HL-60/S4 treated with retinoic acid at 250 ng/mL for 4 days and 3 days (cell line): ENCODE measurements around the gene FARS2.

Experiments
- in situ Hi-C: fragments of 300-500 bp; cut with MboI; formaldehyde crosslinking; loops from 2 replicates; pipeline ENCODE4 v1.7.0; 2022; ENCODE audit warnings: low sequenced_read_pairs

The FARS2 gene

GRCh38 chr6:5599127-5599526, 337.8 kb downstream of the FARS2 start:
- in situ Hi-C loops = no loop called here

GRCh38 chr6:5605937-5606336, 344.6 kb downstream of the FARS2 start:
- in situ Hi-C loops = no loop called here

- in situ Hi-C loops = no loop called here
These were observed 345.2 kb downstream of the FARS2 start for GRCh38 chr6:5606546-5606945.

GRCh38 chr6:5610640-5611039, 349.3 kb downstream of the FARS2 start:
- in situ Hi-C loops = no loop called here

GRCh38 chr6:5617179-5617578, 355.9 kb downstream of the FARS2 start:
- in situ Hi-C loops = no loop called here

- in situ Hi-C loops = no loop called here
These were observed 357.9 kb downstream of the FARS2 start for GRCh38 chr6:5619249-5619648.

GRCh38 chr6:5622276-5623005, 361.1 kb downstream of the FARS2 start:
- in situ Hi-C loops = no loop called here

GRCh38 chr6:5623769-5624168, 362.5 kb downstream of the FARS2 start:
- in situ Hi-C loops = no loop called here

- in situ Hi-C loops = no loop called here
These were observed 362.9 kb downstream of the FARS2 start for GRCh38 chr6:5624256-5624655.

GRCh38 chr6:5626727-5627426, 365.6 kb downstream of the FARS2 start:
- in situ Hi-C loops = no loop called here

GRCh38 chr6:5630636-5631035, 369.3 kb downstream of the FARS2 start:
- in situ Hi-C loops = no loop called here

- in situ Hi-C loops = no loop called here
These were observed 371.1 kb downstream of the FARS2 start for GRCh38 chr6:5632348-5632935.

- in situ Hi-C loops = no loop called here
These were observed 373.2 kb downstream of the FARS2 start for GRCh38 chr6:5634525-5634924.

GRCh38 chr6:5636210-5637030, 375.1 kb downstream of the FARS2 start:
- in situ Hi-C loops = no loop called here

GRCh38 chr6:5637714-5638113, 376.4 kb downstream of the FARS2 start:
- in situ Hi-C loops = no loop called here

GRCh38 chr6:5638666-5639065, 377.4 kb downstream of the FARS2 start:
- in situ Hi-C loops = no loop called here

GRCh38 chr6:5639193-5639592, 377.9 kb downstream of the FARS2 start:
- in situ Hi-C loops = no loop called here

- in situ Hi-C loops = no loop called here
These were observed 379.3 kb downstream of the FARS2 start for GRCh38 chr6:5640614-5641013.

- in situ Hi-C loops = no loop called here
These were observed 383.3 kb downstream of the FARS2 start for GRCh38 chr6:5644523-5645185.

GRCh38 chr6:5645328-5646290, 384.3 kb downstream of the FARS2 start:
- in situ Hi-C loops = no loop called here
